HFFc6 (cell line): ENCODE results near the gene SLC25A34. TPM values are rescaled to one million over a fixed set of nuclear protein-coding genes. Genes with fewer than 3 reads are reported as not detected.

ENCODE experiments used
- DNase-seq: peaks from one replicate; pipeline ENCODE4 v3.0.0-alpha.2; 2018
- H3K27ac Mint-ChIP-seq: 2 replicates; pipeline ENCODE4 v1.8.0; 2020; ENCODE audit warnings: mild to moderate bottlenecking, mixed read lengths
- H3K27me3 Mint-ChIP-seq: 2 replicates; pipeline ENCODE4 v1.8.0; 2021; ENCODE audit warnings: mild to moderate bottlenecking, moderate library complexity, mixed read lengths; ENCODE audit not compliant: insufficient read depth
- H3K36me3 Mint-ChIP-seq: 2 replicates; pipeline ENCODE4 v1.8.0; 2021; ENCODE audit warnings: low read depth, mixed read lengths
- H3K4me1 Mint-ChIP-seq: 2 replicates; pipeline ENCODE4 v1.8.0; 2020; ENCODE audit warnings: low read depth, mixed read lengths
- H3K4me3 Mint-ChIP-seq: 2 replicates; pipeline ENCODE4 v1.8.0; 2020; ENCODE audit warnings: mild to moderate bottlenecking, moderate library complexity, mixed read lengths
- H3K9me3 Mint-ChIP-seq: 2 replicates; pipeline ENCODE4 v1.8.0; 2020; ENCODE audit warnings: mild to moderate bottlenecking, mixed read lengths
- total RNA-seq, 6 experiments: library from RNA; stranded (reverse); fragmentation: NEBNext Ultra II Directional; extraction: Animal tissue kit (Norgen Biotek cat#: 25700); gene quantifications; 2 replicates in 1 of 6; 3 replicates in 5 of 6; pipeline ENCODE4 v1.2.3, GENCODE V29; 2021
- TF ChIP-seq, protein P1 (sequence below): fragments of 200-600 bp; sonication (generic); IDR thresholded peaks from 2 replicates; pipeline ENCODE4 v1.5.0; 2021; ENCODE audit warnings: antibody characterized with exemption, mild to moderate bottlenecking

Gene SLC25A34
- total RNA-seq, 6 experiments from 2014 or later, result 0.26 to 0.68 (median 0.43) TPM

DNA sequence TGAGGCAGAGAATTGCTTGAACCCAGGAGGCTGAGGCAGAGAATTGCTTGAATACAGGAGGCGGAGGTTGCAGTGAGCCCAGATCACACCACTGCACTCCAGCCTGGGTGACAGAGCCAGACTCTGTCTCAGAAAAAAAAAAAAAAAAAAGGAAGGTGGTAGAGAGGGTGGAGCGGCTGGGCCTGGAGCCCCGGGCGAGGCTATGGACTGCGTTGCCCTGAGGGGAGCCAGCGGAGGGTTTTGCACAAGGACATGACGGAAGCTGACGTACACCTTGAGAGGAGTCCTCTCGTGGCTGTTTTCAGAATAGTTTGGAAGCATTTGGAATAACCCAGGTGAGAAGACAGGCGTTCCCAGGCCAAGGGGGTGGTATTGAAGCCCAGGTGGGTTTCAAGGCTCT lies 15.7 kb downstream of the SLC25A34 start:
- H3K9me3 Mint-ChIP-seq, result no peaks in the 10 kb centered on the region
- H3K27ac Mint-ChIP-seq, result no peak overlapping the region
- DNase-seq, result no peak
- peaks cover 30% of the 10 kb centered on the region for H3K4me1 Mint-ChIP-seq
- no peak overlapping the region for H3K4me3 Mint-ChIP-seq
- TF ChIP-seq, protein P1, sequence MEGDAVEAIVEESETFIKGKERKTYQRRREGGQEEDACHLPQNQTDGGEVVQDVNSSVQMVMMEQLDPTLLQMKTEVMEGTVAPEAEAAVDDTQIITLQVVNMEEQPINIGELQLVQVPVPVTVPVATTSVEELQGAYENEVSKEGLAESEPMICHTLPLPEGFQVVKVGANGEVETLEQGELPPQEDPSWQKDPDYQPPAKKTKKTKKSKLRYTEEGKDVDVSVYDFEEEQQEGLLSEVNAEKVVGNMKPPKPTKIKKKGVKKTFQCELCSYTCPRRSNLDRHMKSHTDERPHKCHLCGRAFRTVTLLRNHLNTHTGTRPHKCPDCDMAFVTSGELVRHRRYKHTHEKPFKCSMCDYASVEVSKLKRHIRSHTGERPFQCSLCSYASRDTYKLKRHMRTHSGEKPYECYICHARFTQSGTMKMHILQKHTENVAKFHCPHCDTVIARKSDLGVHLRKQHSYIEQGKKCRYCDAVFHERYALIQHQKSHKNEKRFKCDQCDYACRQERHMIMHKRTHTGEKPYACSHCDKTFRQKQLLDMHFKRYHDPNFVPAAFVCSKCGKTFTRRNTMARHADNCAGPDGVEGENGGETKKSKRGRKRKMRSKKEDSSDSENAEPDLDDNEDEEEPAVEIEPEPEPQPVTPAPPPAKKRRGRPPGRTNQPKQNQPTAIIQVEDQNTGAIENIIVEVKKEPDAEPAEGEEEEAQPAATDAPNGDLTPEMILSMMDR, result no peak
- H3K36me3 Mint-ChIP-seq, result no peaks in the 10 kb centered on the region
- peaks cover 2% of the 10 kb centered on the region for H3K27me3 Mint-ChIP-seq

DNA sequence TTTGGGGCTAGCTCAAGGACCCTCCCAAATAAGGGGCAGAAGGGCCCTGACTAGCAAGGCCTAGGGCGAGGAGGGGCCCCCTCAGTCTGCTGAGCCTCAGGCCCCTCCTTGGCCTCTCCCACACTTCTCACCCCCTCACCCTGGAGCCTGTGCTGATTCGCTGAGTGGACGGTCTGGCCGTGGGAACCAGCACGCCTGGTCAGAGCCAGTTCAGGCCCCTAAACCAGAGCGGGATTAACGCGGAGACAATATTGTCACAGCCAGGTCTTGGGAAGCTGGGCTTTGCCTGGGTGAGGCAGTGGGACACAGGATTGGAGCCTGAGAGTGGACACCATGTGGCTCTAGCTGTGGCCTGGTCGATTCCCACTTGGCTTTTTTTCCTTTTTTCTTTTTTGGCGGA lies 17.7 kb downstream of the SLC25A34 start:
- no peaks in the 10 kb centered on the region for H3K36me3 Mint-ChIP-seq
- peaks cover 35% of the 10 kb centered on the region for H3K4me1 Mint-ChIP-seq
- no peak overlapping the region for H3K27ac Mint-ChIP-seq
- DNase-seq, result no peak
- no peak overlapping the region for H3K4me3 Mint-ChIP-seq
- TF ChIP-seq, protein P1, result no peak
- H3K9me3 Mint-ChIP-seq, result no peaks in the 10 kb centered on the region
- H3K27me3 Mint-ChIP-seq, result peaks cover 2% of the 10 kb centered on the region

DNA sequence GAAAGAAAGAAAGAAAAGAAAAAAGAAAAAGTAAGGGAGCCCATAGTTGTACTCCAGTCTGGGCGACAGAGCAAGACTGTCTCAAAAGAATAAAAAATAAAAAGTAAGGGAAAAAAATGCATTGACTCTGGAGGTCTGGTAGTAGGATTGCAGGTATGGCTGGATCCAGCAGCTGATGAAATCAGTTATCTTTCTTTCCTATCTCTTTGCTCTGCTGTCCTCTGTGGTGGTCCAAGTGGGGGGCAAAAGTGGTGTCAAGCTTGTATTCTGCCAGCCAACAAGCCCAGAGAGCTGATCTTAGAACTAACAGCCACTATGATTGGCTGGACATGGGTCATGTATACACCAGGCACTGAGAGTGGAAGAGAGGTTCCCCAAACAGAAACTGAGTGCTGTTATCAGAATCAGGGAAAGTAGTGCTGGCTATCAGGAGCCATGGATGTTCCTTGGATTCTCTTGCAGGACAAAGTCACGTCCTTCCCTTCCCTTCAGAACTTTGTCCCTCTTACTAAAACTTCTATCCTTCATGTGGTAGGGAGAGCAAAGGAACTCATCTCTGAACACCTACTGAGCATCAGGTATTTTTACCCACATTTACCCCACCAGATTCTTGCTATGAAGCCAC lies 19.1 kb downstream of the SLC25A34 start:
- DNase-seq, result no peak
- TF ChIP-seq, protein P1, result no peak
- Mint-ChIP-seq H3K4me1 (peaks cover 27% of the 10 kb centered on the region), H3K27me3 (peaks cover 2% of the 10 kb centered on the region), H3K4me3 (no peak overlapping the region), H3K27ac (no peak overlapping the region), H3K36me3 (no peaks in the 10 kb centered on the region), H3K9me3 (no peaks in the 10 kb centered on the region)

DNA sequence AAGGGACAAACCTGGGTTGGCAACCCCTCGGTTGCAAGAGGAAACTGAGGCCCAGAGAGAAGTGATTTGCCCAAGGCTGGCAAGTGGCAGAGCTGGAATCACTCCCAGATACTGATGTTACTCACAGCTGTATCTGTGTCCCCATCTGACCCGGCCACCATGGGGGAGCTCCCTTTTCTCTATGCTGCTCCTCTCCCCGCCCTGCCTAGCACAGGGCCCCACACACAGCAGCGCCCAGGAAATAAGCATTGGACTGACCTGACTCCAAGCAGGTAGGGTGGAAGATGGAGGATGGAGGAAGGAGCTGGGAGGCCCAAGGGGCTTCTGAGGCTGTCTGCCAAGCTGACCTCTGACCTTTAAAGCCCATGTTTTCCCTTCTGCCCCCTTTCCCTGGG lies 19.6 kb downstream of the SLC25A34 start:
- DNase-seq, result no peak
- Mint-ChIP-seq H3K27ac (no peak overlapping the region), H3K27me3 (peaks cover 2% of the 10 kb centered on the region), H3K36me3 (no peaks in the 10 kb centered on the region), H3K4me3 (no peak overlapping the region), H3K4me1 (peaks cover 30% of the 10 kb centered on the region), H3K9me3 (no peaks in the 10 kb centered on the region)
- TF ChIP-seq, protein P1, result no peak

DNA sequence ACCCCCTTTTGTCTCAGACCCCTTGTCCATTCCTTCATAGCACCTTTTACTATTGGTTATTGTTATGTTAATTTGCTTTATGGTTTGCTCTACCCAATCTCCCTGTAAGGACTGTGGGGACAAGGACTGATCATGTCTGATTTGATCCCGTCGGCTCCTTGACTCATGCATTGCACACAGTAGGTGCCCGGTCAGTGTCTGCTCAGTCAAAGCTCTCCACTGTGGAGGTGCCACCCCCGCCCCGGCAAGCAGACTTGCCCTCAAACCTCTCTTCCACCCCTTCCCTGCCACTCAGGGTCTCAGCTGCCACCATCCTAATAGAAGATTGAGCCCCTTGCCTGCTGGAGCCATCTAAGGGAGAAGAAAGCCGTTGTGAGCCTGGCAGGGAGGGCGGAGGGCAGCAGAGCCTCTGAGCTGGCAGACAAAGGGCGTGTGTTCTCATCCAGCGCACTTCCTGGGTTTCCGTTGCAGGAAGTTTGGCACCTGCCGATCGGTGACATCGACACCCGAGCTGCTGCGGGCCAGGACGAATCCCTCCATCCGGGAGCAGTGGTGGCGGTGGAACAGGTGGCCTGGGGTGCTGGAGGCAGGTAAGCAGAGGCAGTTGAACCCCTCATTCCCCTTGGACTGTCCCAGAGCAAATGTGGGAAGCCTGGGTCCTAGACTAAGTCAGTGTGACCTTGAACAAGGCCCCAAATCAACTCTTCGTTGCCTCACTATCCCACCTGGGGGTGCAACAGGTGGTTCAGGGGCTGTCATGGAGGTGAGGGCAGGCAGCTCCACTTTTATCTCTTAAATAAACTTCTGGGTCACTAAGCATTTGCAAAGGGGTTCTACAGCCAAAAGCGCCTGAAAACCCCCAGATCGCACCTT lies 20.3 kb downstream of the SLC25A34 start:
- no peaks in the 10 kb centered on the region for H3K36me3 Mint-ChIP-seq
- no peak overlapping the region for H3K27ac Mint-ChIP-seq
- no peak for DNase-seq
- TF ChIP-seq, protein P1, result no peak
- H3K27me3 Mint-ChIP-seq, result peaks cover 2% of the 10 kb centered on the region
- H3K9me3 Mint-ChIP-seq, result no peaks in the 10 kb centered on the region
- no peak overlapping the region for H3K4me3 Mint-ChIP-seq
- H3K4me1 Mint-ChIP-seq, result peaks cover 37% of the 10 kb centered on the region
